ENCODE measurements around the gene FAM209B.

DNA sequence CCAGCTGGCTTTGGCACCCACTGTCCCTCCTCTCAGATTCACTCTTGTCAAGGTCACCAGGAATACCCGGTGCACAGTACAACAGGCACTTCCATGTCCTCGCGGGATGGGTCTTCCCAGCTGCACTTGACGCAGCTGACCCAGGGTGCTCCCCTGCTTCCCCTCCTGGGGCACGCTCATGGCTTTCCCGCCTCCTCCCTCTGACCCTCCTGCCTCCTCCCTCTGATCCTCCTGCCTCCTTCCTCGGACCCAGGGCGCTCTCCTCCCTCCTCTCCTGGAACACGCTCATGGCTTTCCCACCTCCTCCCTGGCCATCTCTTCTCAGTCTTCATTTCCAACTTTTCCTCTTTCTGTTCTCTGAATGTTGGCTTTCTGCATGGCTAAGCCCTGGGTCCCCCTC lies 42.1 kb downstream of the FAM209B start:
- TF ChIP-seq, protein P1, sequence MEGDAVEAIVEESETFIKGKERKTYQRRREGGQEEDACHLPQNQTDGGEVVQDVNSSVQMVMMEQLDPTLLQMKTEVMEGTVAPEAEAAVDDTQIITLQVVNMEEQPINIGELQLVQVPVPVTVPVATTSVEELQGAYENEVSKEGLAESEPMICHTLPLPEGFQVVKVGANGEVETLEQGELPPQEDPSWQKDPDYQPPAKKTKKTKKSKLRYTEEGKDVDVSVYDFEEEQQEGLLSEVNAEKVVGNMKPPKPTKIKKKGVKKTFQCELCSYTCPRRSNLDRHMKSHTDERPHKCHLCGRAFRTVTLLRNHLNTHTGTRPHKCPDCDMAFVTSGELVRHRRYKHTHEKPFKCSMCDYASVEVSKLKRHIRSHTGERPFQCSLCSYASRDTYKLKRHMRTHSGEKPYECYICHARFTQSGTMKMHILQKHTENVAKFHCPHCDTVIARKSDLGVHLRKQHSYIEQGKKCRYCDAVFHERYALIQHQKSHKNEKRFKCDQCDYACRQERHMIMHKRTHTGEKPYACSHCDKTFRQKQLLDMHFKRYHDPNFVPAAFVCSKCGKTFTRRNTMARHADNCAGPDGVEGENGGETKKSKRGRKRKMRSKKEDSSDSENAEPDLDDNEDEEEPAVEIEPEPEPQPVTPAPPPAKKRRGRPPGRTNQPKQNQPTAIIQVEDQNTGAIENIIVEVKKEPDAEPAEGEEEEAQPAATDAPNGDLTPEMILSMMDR (IDR thresholded peaks at IDR 0.05) = no peak
- no peak for TF ChIP-seq POLR2AphosphoS5 (IDR thresholded peaks at IDR 0.05)

Measured in stomach (tissue), 4 donors.